ENCODE data around the gene CYTH1.
"Not testable (repeated sequence)": the region's sequence is repeated elsewhere in the genome, so short reads cannot be mapped to it uniquely, and the experiment has no call there.

Gene CYTH1

DNA sequence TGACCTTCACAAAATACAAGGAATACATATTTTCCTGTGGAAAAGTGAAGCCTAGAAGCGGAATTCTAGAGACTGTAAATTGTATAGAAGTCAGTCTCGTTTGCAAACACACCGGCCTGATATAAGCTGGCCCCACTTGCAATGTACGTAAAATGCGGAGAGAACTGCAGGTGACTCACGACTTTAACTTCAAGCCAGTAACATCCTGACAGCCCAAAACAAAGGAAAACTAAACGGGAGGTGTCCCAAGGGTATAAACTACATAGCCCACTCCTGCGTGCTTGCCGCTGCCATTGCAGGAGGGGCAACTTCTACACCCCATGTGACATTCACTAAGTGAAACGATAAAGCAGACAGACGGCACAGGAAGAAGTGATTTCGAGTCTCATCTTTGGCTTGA lies 101.6 kb downstream of the CYTH1 start:
- DNase-seq = no peak

DNA sequence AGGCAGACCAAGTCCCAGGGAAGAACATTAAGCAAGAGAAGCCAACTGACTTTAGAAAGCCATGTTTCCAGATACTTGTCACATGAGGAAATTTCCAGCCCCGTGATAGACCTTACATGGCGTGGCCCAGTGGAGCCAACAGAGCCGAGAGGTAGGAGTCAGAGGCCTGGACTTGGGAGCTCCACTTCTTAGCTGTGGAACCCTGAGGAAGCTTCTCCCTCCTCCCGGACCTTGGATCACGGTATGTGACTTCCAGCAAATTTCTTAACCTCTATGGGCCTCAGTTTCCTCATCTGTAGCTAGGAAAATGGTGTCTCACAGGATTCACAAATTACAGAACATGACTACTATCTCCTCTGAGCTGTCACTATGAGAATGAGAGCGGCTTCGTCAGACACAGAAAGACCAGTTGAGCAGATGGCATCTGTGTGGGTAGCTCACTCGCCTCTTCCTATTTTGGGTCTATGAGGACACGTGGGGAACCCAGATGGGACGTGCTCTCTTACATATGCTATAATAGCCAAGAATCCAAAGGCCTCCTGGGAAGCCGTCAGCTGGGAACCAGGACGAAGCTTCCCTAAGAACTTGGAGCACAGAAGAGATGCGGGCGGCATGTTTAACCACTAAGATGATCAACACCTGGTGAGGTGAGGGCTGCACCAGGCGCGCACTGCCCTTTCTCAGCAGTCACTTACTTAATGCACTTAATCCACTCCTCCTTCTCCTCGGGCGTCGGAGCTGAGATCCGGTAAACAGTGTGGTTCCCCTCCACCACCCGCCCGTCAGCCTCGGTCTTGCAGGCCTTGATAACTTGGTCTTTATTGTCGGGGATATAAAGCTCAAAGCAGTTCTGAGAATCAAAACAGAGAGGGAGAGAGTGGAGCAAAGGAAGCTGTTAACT lies 102.3 kb downstream of the CYTH1 start:
- DNase-seq = no peak

DNA sequence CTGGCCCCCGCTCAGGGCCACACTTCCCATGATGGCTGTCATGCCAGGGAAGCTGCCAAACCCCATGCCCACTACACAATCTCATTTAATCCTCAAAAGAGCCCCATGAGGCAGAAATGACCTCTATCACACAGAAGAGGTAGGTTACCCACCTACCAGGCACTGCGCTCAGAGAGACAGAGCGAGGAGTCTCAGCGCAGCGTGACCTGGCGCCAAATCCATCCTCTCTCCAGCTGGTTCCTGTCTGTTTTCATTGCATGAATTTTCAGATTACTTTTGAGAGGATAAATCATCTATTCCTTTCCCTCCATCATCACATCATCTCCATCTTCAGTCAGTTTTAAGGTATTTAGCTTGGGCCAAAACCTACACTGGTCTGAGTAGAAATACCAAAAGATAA lies 103.4 kb downstream of the CYTH1 start:
- no peak for DNase-seq

DNA sequence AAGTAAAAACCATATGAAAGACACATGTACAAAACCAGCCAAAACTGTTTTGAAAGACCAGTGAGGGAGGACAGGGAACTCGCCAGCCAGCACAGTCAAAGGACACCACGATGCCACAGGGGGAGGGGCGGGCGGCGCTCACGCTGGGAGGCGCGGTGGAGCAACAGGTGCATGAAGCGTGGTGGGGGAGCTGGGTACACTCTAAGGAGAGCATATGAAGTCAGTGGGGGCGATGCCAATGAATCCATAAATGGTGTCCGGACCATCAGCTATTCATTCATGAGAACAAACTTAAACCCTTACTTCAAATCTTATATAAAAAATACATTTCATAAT lies 103.9 kb downstream of the CYTH1 start:
- no peak for DNase-seq

DNA sequence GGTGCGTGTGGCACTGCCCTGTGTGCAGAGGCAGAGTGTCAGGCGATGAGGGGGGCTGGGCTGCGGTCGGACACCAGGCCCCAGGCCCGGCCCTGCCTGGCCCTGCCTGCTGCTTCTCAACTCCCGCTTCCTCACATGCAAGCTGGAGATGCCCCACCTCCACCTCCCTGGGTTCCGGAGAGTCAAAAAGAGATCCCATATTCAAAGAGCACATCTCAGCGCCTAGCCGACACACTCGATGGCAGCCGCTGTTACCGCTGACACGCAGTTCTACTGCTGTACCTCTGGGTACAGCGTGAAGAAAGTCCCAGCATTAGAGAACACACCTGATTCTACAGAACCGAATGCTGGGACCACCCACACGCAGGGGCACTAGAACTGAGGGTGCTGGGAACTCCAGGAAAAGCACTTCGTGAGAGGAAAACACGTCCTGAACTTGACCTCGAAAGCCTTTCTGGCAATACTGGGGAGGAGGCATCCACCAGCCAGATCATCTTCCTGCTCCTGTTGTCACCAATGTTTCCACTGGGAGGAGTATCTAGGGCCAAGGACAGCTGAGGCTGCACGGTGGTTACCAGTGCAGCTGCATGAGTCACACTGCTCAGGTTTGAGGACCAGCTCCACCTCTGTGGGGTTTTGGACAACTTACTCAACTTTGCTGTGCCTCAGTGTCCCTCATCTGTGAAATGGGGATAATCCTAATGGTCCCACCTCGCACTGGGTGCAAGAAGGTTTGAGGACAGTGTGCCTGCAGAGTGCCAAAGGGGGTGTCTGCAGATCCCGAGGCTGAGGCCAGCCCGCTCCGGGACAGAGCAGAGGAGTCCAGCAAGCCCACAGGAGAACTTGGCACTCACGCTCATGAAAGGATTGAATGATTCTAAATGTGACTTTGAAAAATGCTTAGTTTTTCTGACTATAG lies 104.5 kb downstream of the CYTH1 start:
- DNase-seq = no peak

DNA sequence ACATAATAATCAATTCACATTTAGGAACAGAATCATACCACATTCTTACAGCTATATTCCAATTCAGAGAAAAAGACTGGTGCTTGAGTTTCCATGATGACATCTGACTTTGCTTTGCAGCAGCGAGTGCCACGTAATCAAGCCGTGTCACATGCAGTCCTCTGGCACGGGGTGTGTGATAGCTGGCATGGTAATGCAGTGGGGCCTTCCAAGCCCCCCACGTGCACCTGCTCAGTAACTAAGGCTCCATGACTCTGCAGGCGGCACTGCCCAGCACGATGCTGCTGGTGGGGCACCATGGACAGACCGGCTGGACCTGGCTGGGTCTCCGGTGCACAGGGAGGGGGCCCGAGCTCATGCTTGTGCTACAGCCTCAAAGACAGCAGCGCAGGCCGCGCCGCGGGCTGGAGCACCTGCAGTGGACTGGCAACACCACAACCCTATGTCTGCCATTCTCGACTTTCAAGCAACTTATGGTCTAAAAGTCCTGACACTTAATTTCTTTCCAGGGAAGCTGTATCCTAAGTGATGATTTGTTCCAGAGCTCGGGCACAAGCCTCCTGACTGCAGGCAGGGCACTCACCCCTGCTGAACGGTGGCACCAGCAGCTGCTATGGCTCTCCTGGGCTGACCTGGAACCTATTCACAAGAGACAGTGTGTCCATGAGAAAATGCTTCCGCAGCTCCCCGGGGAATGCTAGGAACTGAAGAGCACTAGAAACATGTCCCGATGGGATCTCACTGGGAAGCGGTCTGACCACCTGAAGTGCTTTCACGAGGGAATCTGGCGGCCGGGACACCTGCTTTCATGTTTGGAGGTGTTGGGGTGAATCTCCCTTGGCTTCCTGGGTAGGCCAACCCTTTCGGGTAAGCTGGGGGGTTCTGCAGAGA lies 105.4 kb downstream of the CYTH1 start:
- no peak for DNase-seq

DNA sequence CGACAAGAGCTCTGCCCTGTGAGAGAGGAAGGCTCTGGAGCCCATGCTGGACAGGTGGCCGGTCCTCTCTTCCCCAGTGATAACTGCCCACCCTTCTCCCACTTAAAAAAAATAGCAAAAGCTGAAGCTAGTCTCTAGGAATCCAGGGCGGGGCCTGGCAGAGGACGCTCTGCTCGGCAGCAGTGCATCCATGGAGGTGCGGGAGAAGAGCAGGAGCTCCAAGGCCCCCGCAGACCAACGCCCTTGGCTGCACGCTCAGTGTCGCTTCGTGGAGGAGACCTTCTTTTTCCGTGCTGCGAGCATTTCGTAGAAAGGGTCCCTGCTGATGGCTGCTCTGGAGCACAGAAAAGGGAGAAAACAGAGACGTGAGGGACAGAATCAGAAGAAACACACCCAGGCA lies 106.2 kb downstream of the CYTH1 start:
- no peak for DNase-seq

DNA sequence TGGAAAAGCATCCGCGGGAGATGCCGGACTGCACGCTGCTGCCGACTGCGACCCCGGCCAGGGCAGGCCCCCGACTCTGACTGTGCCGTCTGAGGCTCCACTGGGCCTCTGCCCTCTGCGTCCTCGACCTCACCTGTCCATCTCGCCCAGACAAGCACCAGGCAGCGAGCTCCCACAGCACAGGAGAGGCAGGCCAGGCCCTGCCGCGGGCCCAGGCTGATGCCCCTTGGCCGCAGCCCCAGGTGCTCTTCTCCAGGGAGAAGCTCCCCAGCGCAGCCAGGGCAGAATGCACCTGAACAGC lies 106.8 kb downstream of the CYTH1 start:
- DNase-seq = no peak

DNA sequence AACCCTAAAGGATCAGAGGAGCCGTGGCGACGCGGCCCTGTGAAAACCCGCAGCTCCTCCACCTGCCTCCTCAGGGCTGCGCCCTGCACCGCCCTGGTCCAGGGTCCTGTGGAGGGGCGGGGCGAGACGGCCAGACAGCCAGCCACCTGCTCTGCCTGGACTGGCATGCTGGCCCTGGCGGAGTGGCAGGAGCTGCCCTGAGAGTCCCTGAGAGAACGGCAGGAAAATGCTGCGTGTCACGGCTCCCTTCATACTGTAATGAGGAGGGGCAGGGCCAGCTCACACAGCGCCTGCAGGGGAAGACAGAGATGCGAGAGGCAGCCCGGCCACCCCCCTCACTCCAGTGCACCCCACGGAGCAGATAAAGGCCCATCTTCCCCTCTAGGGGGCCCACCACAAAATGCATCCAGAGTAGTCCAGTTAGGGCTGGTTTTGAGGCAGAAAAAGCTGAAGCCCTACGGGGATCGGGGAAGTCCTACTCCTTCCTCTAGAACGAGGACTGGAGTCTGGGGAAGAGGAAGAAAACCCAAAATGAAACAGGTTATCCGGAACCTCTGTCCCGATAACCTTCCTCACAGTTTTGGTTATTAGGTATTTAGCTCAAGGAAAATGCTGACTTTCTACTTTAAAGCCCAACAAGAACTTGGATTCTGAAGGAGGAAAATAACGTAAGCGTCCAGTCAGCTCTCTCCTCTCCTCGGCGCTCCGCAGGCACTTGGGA lies 107.3 kb downstream of the CYTH1 start:
- no peak for DNase-seq

DNA sequence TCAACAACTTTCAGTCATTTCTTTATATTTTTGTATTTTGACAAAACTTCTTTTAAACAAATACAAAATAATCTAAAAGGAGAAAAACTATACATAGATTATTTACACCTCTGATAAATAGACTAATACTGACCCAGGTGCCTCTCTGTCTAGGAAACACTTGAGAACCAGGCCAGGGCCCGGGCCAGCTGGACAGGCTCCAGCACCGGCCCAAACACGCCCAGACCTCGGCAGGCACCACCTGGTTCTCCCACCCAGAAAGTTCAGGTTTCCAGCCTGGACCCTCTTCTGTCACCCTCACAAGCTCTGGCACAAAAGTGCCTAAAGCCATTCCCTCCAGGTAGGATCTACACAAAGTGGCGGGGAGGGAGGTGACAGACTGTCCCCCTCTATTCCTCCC lies 107.9 kb downstream of the CYTH1 start:
- no peak for DNase-seq

DNA sequence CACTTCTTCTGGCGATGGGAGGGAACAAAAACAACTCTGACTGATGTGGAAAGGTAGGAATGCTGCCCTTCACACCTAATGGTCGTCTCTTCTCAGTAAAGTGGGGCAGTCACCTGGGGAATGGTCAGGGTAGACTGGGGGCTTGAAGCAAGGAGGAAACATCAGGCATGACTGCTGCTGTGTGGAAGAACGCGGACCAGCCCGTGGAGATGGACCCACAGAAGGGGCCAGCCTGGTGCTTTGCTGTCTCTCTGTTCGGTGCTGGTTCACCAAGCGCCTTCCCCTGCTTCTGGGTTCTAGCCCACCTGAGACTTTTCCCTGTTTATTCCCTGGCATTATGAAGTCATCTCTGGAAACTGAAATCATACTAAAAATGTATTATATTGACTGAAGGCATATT lies 108.7 kb downstream of the CYTH1 start:
- DNase-seq = no peak

DNA sequence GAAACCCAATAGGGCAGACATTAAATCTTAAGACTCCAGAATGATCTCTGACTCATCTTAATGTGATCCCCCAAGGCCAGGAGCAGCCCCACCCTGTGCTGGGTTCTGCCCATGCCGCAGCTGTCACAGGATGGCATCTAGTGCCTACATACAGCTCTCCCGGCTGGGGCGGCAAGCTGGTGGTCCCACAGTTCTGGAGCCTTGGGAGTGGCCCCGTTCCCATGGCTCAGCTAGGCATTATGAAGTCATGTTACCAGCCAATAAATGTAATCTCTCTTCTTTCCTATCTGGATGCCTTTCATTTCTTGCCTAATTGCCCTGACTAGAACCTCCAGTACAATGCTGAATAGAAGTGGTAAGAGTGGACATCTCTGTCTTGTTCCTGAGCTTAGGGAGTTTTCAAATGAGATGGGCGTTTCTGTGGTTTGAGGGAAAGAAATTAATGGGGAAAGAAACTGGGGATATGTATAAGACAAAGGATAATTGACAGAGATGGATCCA lies 109.2 kb downstream of the CYTH1 start:
- DNase-seq = no peak

DNA sequence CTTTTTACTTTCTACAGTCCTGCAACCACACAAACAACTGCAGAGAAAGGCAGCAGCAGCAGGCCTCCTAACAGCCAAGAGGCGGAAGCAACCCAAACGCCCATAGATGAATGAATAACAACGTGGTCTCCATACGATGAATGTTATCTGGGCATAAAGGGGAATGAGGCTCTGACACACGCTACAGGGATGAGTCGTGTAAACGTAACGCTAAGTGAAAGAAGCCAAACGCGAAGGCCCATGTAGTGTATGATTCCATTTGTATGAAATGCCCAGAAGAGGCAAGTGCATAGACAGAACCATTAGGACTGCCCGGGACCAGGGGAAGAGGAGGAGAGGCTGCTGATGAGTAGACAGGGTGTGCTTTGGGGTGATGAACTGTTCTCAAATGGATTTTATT lies 110.1 kb downstream of the CYTH1 start:
- no peak for DNase-seq

DNA sequence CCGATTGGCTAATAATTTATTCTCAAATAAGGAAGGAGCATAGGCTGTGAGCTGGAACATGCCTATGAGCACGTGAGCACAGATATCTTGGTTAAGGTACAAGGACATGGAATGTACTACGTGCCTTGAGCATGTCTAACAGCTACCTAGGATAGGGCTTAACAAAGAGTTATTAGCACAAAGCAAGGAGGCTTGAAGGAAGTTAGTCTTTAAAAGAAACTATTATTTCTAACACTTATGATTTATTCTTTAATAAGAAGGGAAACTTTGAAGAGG lies 110.4 kb downstream of the CYTH1 start:
- not testable (repeated sequence) for DNase-seq

DNA sequence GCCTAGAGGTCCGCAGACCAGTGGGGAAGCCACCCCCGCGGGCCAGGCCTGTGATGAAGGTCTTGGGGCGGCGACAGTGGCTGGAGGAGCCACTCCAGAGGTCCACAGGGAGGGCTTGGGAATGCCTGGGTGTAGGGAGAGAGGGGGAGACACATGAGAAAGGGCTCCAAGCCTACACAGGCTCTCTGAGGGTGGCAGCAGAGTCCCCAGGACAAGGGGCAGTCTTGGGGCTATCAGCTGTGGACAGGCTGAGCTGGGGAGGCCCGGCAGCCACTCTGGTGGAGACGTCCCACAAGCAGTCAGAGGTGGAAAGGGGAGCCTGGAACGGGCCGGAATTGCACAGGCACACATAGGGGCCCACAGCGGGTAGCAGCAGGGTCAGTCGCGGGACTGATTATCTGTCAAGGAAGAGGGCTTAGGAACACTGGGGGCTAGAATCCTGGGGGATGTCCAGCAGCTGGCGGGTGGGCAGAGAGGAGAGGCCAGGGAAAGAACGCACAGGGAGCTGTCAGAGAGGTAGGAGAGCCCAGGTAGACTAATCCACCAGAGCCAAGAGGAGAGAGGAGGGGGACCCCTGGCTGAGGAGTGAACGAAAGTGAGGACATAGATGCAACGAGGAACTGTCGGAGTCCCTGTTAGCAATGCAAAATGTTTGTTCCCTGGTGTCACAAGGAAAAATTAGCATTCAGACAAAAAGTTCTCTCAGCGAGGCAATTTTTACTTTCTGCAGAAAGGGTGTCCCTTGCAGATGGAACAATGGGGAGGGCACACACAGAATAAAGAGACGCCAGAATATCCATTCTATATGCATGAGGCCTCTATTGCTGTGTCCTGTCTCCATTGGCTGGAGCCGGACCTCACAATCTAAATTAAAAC lies 111.0 kb downstream of the CYTH1 start:
- DNase-seq = no peak

DNA sequence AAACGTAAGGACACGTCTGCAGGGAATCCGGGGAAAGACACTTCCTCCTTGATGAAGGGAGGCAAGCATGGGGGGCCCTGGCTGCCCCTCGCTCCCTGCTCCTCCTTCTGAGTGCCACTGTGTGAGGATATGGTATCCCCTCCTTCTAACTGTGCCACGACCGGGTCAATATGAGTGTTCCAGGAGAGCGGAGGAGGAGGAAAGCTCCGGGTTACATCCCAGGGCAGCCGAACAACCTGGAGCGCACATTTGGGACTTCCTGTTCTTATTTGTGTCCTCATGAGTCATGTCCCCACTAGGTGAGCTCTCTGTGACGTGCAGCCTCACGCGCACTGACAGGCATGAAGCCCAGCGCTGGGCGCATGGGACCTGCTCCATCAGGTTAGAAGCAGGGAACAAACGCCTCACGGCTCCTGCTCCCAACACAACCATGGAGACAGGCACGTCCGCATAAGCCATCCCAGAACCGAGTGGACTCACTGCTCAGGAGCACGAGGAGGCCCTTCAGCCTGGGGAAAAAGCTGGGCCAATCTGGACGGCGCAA lies 112.0 kb downstream of the CYTH1 start:
- DNase-seq = no peak

DNA sequence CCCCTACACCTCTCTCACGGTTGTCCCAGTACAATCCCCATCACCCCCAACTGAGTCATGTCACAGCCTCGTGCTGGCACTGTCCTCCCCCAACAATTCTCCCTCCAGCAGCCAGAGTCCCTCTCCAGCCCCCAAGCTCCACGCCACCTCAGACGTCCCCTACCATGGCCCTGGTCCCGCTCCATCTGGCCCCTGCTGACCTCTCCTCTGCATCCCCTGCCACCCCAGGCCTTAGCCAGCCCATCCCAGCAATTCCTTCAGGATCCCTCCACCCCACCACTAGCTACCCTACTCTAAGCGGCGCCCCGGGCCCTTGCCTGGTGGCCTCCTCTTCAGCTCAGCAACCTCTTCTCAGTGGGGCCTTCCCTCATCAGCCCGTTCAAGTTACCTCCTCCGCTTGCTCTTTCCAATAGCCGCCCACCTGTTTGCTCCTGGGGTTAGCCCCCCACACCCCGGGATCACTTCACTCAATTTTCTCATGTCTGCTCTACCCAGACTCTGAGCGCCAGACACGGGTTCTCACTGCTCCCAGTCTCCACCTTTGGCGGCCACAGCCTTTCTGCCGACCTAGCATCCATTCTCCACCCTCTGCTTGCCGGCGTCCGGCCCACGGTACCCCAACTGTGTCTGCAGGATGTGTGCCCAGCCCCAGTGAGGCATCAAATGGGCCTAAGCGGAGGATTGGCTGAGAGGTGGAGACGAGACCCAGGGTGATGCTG lies 112.7 kb downstream of the CYTH1 start:
- DNase-seq = no peak

DNA sequence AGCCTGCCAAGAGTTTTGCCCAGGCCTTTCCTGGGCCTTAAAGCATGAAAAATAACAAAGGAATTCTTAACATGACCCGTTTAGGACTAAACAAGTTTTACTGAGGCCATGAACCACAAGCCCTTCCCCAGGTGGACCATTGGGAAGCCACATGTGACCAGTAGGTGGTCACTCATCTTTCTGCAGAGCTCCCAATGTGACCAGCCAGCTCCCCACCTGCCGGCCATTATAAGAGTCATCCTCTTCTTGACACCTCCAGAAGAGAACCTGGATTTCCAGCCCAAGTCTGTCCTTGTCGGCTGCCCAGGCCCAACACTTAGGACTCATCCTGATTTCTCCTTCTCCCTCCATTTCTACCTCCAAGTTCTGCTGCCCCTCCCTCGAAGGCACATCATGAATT lies 113.2 kb downstream of the CYTH1 start:
- no peak for DNase-seq

DNA sequence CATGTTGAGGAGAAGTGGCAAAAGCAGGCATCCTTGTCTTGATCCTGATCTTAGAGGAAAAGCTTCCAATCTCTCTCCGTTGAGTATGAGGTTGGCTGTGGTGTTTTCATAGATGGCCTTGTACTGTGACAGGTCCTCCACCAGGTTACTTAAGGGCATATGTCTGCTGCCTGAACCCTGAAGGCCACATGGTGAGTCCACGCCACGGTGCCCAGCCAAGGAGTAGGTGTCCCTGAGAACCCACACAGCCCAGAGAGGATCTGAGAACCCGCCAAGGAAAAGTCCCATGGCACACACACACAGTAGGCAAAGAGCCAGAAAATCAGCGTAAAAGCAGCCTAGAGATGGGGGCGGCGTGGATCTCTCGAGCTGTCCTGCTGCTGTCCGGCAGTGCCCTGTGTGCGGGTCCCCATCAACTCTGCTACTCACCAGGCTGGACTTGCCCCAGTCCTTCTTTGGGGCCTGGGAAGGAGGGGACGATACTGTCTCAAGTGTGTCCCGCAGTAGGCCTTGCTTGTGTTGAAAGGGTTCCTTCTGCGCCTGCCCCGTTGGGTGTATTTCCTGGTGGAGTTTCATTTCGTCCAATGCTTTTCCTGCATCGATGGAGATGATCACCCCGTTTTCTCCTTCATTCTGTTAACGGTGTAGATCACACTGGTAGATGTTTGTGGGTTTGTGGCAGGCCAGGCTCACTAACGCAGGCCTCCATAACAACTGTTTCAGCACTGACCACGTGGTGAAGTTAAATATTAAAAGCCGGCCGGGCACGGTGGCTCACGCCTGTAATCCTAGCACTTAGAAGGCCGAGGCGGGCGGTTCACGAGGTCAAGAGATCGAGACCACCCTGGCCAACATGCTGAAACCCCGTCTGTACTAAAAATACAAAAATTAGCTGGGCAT lies 114.1 kb downstream of the CYTH1 start:
- no peak for DNase-seq

DNA sequence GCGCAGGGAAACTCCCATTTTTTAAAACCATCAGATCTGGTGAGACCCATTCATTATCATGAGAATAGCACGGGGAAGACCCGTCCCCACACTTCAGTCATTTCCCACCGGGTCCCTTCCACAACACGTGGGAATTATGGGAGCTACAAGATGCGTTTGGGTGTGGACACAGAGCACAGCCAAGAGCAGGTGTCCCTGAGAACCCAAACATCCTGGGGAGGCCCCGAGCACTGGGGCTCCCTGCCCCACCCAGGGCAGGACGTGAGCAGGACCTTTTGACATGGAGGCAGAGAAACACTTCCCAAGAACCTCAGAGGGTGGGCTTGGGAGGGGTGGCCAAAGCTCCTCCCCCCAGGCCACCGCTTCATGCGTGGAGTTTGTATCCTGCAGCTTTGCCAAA lies 115.0 kb downstream of the CYTH1 start:
- no peak for DNase-seq

All from activated CD4-positive, alpha-beta T cell treated with anti-CD3 and anti-CD28 coated beads, Interleukin-2, amount 50 U/mL, for 4 hours (primary cell).